ENCODE measurements around the gene RANBP3. TPM values are rescaled to one million over a fixed set of nuclear protein-coding genes. Genes with fewer than 3 reads are reported as not detected.

Gene RANBP3
- total RNA-seq, 1 donor from 2014 or later: 81.9 TPM

DNA sequence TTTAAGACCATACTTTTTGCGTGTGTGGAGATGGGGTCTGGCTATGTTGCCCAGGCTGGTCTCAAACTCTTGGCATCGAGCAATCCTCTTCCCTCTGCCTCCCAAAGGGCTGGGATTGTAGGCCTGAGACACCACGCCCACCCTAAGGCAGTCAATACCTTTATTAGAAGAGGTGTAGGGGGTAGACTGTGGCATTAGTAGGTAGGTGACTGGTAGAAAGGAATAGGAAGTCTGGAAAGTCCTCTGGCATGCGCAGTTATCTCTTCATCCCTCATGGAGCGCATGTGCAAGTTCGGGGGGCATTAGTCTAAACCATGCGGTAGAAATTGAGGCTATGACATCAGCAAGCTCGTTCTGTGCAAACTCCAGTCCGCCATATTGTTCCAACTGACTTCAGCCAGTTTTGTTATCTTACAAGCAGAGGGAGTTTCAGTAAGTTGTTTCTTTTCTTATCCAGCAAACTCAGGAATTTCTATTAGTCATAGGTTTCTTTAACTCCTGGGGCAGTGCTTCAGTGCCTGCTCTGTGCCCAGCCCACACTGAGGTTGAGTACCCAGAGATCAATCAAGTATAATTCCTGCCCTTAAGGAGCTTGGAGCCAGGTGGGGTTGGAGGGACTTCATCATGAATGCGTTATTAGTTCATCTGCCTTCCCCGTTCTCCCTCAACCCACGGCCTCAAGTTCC, 7.3 kb upstream of the RANBP3 start:
- H3K4me3 ChIP-seq (ENCODE audit: low read depth, low read length): no peak overlapping the region
- DNase-seq (ENCODE audit: low read depth): peak; percentile 79
- TF ChIP-seq, protein P1, sequence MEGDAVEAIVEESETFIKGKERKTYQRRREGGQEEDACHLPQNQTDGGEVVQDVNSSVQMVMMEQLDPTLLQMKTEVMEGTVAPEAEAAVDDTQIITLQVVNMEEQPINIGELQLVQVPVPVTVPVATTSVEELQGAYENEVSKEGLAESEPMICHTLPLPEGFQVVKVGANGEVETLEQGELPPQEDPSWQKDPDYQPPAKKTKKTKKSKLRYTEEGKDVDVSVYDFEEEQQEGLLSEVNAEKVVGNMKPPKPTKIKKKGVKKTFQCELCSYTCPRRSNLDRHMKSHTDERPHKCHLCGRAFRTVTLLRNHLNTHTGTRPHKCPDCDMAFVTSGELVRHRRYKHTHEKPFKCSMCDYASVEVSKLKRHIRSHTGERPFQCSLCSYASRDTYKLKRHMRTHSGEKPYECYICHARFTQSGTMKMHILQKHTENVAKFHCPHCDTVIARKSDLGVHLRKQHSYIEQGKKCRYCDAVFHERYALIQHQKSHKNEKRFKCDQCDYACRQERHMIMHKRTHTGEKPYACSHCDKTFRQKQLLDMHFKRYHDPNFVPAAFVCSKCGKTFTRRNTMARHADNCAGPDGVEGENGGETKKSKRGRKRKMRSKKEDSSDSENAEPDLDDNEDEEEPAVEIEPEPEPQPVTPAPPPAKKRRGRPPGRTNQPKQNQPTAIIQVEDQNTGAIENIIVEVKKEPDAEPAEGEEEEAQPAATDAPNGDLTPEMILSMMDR (conservative IDR thresholded peaks at IDR 0.05; ENCODE audit: low read depth, low read length): no peak

DNA sequence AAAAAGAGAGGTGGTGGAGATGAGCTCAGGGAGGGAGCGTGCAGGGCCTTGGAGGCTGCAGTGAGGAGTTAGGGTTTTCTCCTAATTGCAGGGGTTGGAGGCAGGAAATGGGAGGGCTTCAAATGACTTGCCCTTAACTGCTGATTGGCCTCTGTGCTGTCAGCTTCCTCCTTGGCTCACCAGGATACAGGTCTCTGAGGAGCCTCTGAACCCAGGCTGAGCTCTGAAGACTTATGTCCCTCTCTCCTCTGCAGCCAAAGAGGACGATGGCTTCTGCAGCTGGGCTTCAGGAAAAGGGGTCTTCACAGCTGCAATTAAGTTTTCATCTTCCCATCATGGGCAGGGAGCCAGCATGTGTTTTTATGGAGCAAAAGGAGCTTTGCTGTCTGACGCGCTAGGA, 6.7 kb upstream of the RANBP3 start:
- TF ChIP-seq, protein P1 (conservative IDR thresholded peaks at IDR 0.05; ENCODE audit: low read depth, low read length): no peak
- DNase-seq (ENCODE audit: low read depth): no peak
- H3K4me3 ChIP-seq (ENCODE audit: low read depth, low read length): no peak overlapping the region

- H3K4me3 ChIP-seq (ENCODE audit: low read depth, low read length): no peak overlapping the region
- DNase-seq (ENCODE audit: low read depth): no peak
- TF ChIP-seq, protein P1 (conservative IDR thresholded peaks at IDR 0.05; ENCODE audit: low read depth, low read length): no peak
These were observed 5.5 kb upstream of the RANBP3 start for GRCh38 chr19:5983367-5983955.

DNA sequence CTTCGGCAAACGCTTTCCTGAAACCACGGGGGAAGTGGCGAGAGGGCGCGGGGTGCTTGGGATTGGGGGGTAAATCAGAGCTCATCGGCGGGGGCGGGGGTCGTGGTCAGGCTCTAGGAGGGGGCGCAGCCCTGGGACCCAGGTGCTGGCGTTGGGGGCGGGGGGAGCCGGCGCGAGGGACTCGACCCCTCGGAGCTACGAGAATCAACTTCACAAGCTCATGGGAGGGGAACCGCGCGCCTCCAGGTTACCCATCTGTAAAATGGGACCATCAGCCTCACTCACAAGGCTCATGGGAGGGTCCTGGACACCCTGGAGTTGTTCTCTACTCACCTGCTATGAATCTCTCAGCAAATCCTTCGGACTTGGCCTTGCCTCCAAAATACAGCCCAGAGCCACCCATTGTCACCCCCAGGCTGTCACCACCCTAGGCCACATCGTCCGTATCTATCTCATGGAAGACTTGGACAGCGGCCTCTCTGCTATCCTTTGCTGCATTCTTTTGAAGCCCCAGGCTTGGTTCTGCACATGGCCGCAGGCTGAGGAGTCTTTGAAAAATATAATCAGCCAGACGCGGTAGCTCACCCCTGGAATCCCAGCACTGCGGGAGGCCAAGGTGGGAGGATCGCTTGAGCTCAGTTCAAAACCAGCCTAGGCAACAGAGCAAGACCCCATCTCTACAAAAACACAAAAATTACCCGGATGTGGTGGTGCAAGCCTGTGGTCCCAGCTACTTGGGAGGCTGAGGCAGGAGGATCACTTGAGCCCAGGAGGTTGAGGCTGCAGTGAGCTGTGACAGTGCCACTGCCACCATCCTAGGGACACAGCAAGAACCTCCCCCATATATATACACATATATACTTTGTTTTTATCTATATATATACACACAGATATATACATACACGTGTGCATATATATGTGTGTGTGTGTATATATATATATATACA, 939 bp upstream of the RANBP3 start:
- peak overlapping the region; percentile 95 for H3K4me3 ChIP-seq (ENCODE audit: low read depth, low read length)
- no peak for DNase-seq (ENCODE audit: low read depth)
- TF ChIP-seq, protein P1 (conservative IDR thresholded peaks at IDR 0.05; ENCODE audit: low read depth, low read length): no peak

DNA sequence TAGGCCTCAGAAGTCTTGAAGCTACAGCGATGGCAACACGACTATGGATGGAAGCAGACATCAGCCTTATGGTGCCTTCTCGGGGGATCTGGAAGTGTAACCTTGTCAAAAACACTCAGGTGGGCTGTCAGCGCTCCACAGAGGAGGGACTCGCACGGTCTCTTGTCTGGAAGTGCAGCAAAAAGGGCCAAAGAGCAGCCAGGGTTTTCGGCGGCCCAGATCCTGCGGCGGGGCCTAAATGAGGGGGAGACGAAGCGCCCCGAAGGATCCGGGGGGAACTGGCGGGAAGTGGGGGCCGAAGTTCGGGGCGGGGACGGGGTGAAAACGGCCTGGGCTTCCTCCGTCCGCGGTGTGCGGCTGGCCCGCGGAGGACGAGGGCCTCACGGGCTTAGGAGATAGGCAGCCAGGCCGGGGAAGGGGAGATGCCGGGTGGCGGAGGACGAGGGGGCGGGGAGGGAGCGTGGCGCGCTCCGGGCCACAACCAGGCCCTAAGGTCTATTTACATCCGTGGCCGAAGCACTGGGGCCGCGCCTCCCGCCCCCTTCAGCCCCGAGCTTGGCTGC, 637 bp downstream of the RANBP3 start:
- TF ChIP-seq, protein P1 (conservative IDR thresholded peaks at IDR 0.05; ENCODE audit: low read depth, low read length): no peak
- peak overlapping the region; percentile 95 for H3K4me3 ChIP-seq (ENCODE audit: low read depth, low read length)
- no peak for DNase-seq (ENCODE audit: low read depth)

DNA sequence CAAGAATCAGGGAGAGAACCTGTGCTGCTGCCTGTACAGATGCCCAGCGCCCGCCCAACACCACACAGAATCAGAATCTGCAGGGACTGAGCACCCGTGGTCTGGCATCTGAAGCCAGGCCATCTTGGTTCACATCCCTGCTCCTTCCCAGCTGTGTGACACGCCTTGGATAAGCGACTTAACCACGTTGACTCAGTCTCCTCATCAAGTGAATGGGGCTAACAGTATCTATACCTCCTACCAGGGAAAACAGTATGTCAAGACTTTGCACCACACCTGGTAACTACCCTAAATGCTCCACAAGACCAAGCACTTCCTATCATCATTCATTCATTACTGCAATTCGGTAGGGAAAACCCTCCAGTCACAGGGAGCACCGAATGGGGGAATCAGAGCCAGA, 1.2 kb downstream of the RANBP3 start:
- H3K4me3 ChIP-seq (ENCODE audit: low read depth, low read length): peak overlapping the region; percentile 95
- TF ChIP-seq, protein P1 (conservative IDR thresholded peaks at IDR 0.05; ENCODE audit: low read depth, low read length): no peak
- no peak for DNase-seq (ENCODE audit: low read depth)
